ENCODE results near the gene FAM156A.

DNA sequence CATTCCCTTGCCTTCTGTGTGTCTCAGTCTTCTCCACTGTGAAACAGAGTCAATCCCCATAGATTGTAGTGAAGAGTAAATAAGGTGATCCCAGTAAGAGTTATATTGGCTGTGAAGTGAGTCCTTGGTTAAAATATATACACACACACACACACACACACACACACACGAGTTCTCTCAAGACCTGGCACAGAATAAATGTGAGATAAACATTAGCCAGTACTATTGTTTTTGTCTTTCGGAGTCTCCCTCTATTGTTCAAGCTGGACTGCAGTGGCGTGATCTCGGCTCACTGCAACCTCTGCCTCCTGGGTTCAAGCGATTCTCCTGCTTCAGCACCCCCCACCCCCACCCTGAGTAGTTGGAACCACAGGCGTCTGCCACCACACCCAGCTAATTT, 44.8 kb upstream of the FAM156A start:
- TF ChIP-seq POLR2AphosphoS5 (IDR thresholded peaks at IDR 0.05; ENCODE audit: borderline replicate concordance, low read depth, low read length) (no peak), EZH2 (IDR thresholded peaks at IDR 0.05) (no peak)

Data from SK-N-MC (cell line).